Endodermal cell (in vitro differentiated cells): ENCODE results near the gene NEUROG2. TPM values are rescaled to one million over a fixed set of nuclear protein-coding genes. Genes with fewer than 3 reads are reported as not detected.
"Not testable (repeated sequence)": the region's sequence is repeated elsewhere in the genome, so short reads cannot be mapped to it uniquely, and the experiment has no call there.

Experiments
- DNase-seq: peaks from one replicate; pipeline ENCODE4 v3.0.0-alpha.2; 2017
- H3K27ac ChIP-seq: 2 replicates; pipeline ENCODE4 v1.5.1; 2013; ENCODE audit warnings: mild to moderate bottlenecking, low read depth, low read length, moderate library complexity
- H3K27me3 ChIP-seq: 2 replicates; pipeline ENCODE4 v1.6.1; 2013; ENCODE audit warnings: mild to moderate bottlenecking, low read length, moderate library complexity; ENCODE audit not compliant: insufficient read depth, control insufficient read depth, poor library complexity, severe bottlenecking
- H3K36me3 ChIP-seq: 2 replicates; pipeline ENCODE4 v1.7.0; 2013; ENCODE audit warnings: mild to moderate bottlenecking, low read length, moderate library complexity; ENCODE audit not compliant: control insufficient read depth, insufficient read depth
- H3K4me1 ChIP-seq: one replicate; pipeline ENCODE4 v1.7.0; 2013; ENCODE audit warnings: low read length; ENCODE audit not compliant: control insufficient read depth, insufficient read depth
- H3K4me3 ChIP-seq: 2 replicates; pipeline ENCODE4 v1.5.1; 2013; ENCODE audit warnings: mild to moderate bottlenecking, low read length, moderate library complexity
- H3K9ac ChIP-seq: 2 replicates; pipeline ENCODE4 v1.6.1; 2013; ENCODE audit warnings: mild to moderate bottlenecking, low read length, moderate library complexity; ENCODE audit not compliant: poor library complexity, severe bottlenecking; ENCODE audit errors: extremely low read depth
- H3K9me3 ChIP-seq: 2 replicates; pipeline ENCODE4 v1.6.1; 2013; ENCODE audit warnings: mild to moderate bottlenecking, low read length, moderate library complexity; ENCODE audit not compliant: control insufficient read depth
- H3K27ac Mint-ChIP-seq: 2 replicates; pipeline ENCODE4 v1.8.0; 2020; ENCODE audit warnings: mixed read lengths
- H3K27me3 Mint-ChIP-seq: 2 replicates; pipeline ENCODE4 v1.8.0; 2021; ENCODE audit warnings: mild to moderate bottlenecking, mixed read lengths; ENCODE audit not compliant: insufficient read depth
- H3K36me3 Mint-ChIP-seq: 2 replicates; pipeline ENCODE4 v1.8.0; 2020; ENCODE audit warnings: low read depth, mixed read lengths
- H3K4me1 Mint-ChIP-seq: 2 replicates; pipeline ENCODE4 v1.8.0; 2020; ENCODE audit warnings: mixed read lengths
- H3K4me3 Mint-ChIP-seq: 2 replicates; pipeline ENCODE4 v1.8.0; 2020; ENCODE audit warnings: mild to moderate bottlenecking, moderate library complexity, mixed read lengths
- H3K9me3 Mint-ChIP-seq: 2 replicates; pipeline ENCODE4 v1.8.0; 2020; ENCODE audit warnings: mild to moderate bottlenecking, mixed read lengths
- CTCF ChIP-seq: fragments of 200-600 bp; sonication (generic); conservative IDR thresholded peaks from 2 replicates; pipeline ENCODE4 v1.5.0; 2021; ENCODE audit warnings: antibody characterized with exemption, mild to moderate bottlenecking
- WGBS, 2 experiments: methylation state at CpG; one replicate each; pipeline versions ENCODE4 v1.1.5 to v1.1.7; 2013; ENCODE audit warnings: missing lambda C conversion rate in 2 of 2, mixed read lengths in 1 of 2; ENCODE audit not compliant: insufficient coverage in 1 of 2, insufficient read length in 1 of 2; 5-methylcytosine and 5-hydroxymethylcytosine counted together
- total RNA-seq, 2 donors: library from RNA; stranded (reverse); fragmentation: NEBNext Ultra II Directional in 1 of 2; extraction: Animal tissue kit (Norgen Biotek cat#: 25700) in 1 of 2; gene quantifications; 2 replicates in 1 of 2; 3 replicates in 1 of 2; pipeline ENCODE4 v1.2.1, GENCODE V29; 2021

The NEUROG2 gene
- total RNA-seq, 2 donors from 2014 or later = 0.11 TPM; not detected in 1

- Histone ChIP-seq H3K27ac (no peak overlapping the region), H3K36me3 (no peaks in the 10 kb centered on the region), H3K4me3 (no peak overlapping the region), H3K27me3 (peaks cover 60% of the 10 kb centered on the region), H3K9ac (no peak overlapping the region), H3K4me1 (no peaks in the 10 kb centered on the region), H3K9me3 (no peaks in the 10 kb centered on the region)
- Mint-ChIP-seq H3K4me1 (no peaks in the 10 kb centered on the region), H3K27me3 (peaks cover 74% of the 10 kb centered on the region), H3K36me3 (no peaks in the 10 kb centered on the region), H3K9me3 (no peaks in the 10 kb centered on the region), H3K4me3 (no peak overlapping the region), H3K27ac (no peak overlapping the region)
- DNase-seq = no peak
- 92 to 100% methylated on average over 1 to 5 of the region's 5 CpGs for WGBS, 2 experiments
- no peak for TF ChIP-seq CTCF
These were observed 13.1 kb downstream of the NEUROG2 start for GRCh38 chr4:112502871-112503270.

- Histone ChIP-seq H3K27ac (no peak overlapping the region), H3K9me3 (peaks cover 30% of the 10 kb centered on the region), H3K36me3 (no peaks in the 10 kb centered on the region), H3K4me1 (no peaks in the 10 kb centered on the region), H3K4me3 (no peak overlapping the region), H3K9ac (no peak overlapping the region), H3K27me3 (no peaks in the 10 kb centered on the region)
- WGBS, 2 experiments = 82 to 95% methylated on average over 3 to 7 of the region's 7 CpGs
- Mint-ChIP-seq H3K36me3 (peaks cover 6% of the 10 kb centered on the region), H3K27ac (no peak overlapping the region), H3K4me3 (no peak overlapping the region), H3K27me3 (peaks cover 13% of the 10 kb centered on the region), H3K9me3 (peaks cover 44% of the 10 kb centered on the region), H3K4me1 (no peaks in the 10 kb centered on the region)
- no peak for TF ChIP-seq CTCF
- DNase-seq = no peak
These were observed 23.7 kb downstream of the NEUROG2 start for GRCh38 chr4:112492321-112492720.

DNA sequence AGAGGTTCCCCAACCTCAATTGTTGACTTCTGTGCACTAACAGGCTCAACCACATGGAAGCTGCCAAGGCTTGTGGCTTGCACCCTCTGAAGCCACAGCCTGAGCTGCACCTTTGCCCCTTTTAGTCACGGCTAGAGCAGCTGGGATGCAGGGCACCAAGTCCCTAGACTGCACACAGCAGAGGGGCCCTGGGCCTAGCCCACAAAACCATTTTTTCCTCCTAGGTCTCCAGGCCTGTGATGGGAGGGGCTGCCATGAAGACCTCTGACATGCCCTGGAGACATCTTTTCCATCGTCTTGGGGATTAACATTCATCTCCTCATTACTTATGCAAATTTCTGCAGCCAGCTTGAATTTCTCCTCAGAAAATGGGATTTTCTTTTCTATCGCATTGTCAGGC lies 25.2 kb downstream of the NEUROG2 start:
- not testable (repeated sequence) for H3K4me3 ChIP-seq, H3K27ac ChIP-seq, H3K27me3 ChIP-seq, H3K36me3 Mint-ChIP-seq, H3K4me1 Mint-ChIP-seq, H3K4me1 ChIP-seq, H3K36me3 ChIP-seq, H3K9ac ChIP-seq, DNase-seq, H3K27ac Mint-ChIP-seq, H3K27me3 Mint-ChIP-seq, H3K4me3 Mint-ChIP-seq
- H3K9me3 ChIP-seq = peaks cover 30% of the 10 kb centered on the region
- WGBS, 2 experiments = 89 to 100% methylated on average over 1 to 3 of the region's 3 CpGs
- peaks cover 44% of the 10 kb centered on the region for H3K9me3 Mint-ChIP-seq

- no peak overlapping the region for H3K4me3 ChIP-seq
- Mint-ChIP-seq H3K4me3 (no peak overlapping the region), H3K36me3 (peaks cover 2% of the 10 kb centered on the region), H3K9me3 (peaks cover 32% of the 10 kb centered on the region), H3K27me3 (peaks cover 7% of the 10 kb centered on the region), H3K4me1 (no peaks in the 10 kb centered on the region), H3K27ac (no peak overlapping the region)
- H3K9me3 ChIP-seq = peaks cover 24% of the 10 kb centered on the region
- H3K27me3 ChIP-seq = no peaks in the 10 kb centered on the region
- H3K36me3 ChIP-seq = no peaks in the 10 kb centered on the region
- no peaks in the 10 kb centered on the region for H3K4me1 ChIP-seq
- no peak overlapping the region for H3K9ac ChIP-seq
- 84 to 93% methylated on average over 4 to 5 of the region's 5 CpGs for WGBS, 2 experiments
- H3K27ac ChIP-seq = no peak overlapping the region
- no peak for DNase-seq
- no peak for TF ChIP-seq CTCF
These were observed 30.1 kb downstream of the NEUROG2 start for GRCh38 chr4:112485930-112486329.
